Loucy (cell line): ENCODE data around the gene NRARP.

Experiments used
- CTCF ChIP-seq: fragments of 200-600 bp; sonication (generic); conservative IDR thresholded peaks from 2 replicates; pipeline ENCODE4 v1.5.1; 2014; ENCODE audit warnings: mild to moderate bottlenecking, antibody characterized with exemption, low read length
- EZH2phosphoT487 ChIP-seq: fragments of 200-600 bp; IDR thresholded peaks from 2 replicates; pipeline ENCODE4 v1.6.1; 2018; ENCODE audit warnings: antibody characterized with exemption, mild to moderate bottlenecking, moderate library complexity, borderline replicate concordance

- TF ChIP-seq CTCF (no peak), EZH2phosphoT487 (no peak)
These were observed 12.8 kb upstream of the NRARP start for GRCh38 chr9:137314561-137315560.
